Natural killer cell treated with Interleukin-12 subunit alpha and Interleukin-12 subunit beta and Interleukin-15 and Interleukin-18, amount 100 ng/mL, for 72 hours (primary cell): ENCODE results near the gene TRMT10B. TPM values are rescaled to one million over a fixed set of nuclear protein-coding genes. Genes with fewer than 3 reads are reported as not detected.
A peak's percentile ranks its signal among the peaks of the same experiment; 100 is the strongest.
"Not testable (repeated sequence)": the region's sequence is repeated elsewhere in the genome, so short reads cannot be mapped to it uniquely, and the experiment has no call there.

Experiments
- ATAC-seq, 2 donors: fragments of 150-1000 bp; cut with Tn5 transposase in 1 of 2; sonication (Bioruptor Pico), chemical (Tn5 transposase) in 1 of 2; 2 replicates each; pipeline ENCODE4 v1.10.0; 2021
- DNase-seq: peaks from one replicate; pipeline ENCODE4 v3.0.0; 2022; ENCODE audit warnings: low spot score
- H3K27ac Mint-ChIP-seq, 2 donors: 1 replicate in 1 of 2; 2 replicates in 1 of 2; pipeline ENCODE4 v1.8.0; 2022; ENCODE audit warnings: mixed read lengths in 2 of 2, mild to moderate bottlenecking in 1 of 2, moderate library complexity in 1 of 2
- H3K27me3 Mint-ChIP-seq, 2 donors: 1 replicate in 1 of 2; 2 replicates in 1 of 2; pipeline ENCODE4 v1.8.0; 2022; ENCODE audit warnings: mixed read lengths in 2 of 2
- H3K36me3 Mint-ChIP-seq: one replicate; pipeline ENCODE4 v1.8.0; 2022; ENCODE audit warnings: mixed read lengths
- H3K4me1 Mint-ChIP-seq, 2 donors: 1 replicate in 1 of 2; 2 replicates in 1 of 2; pipeline ENCODE4 v1.8.0; 2022; ENCODE audit warnings: low read depth in 2 of 2, mixed read lengths in 2 of 2, mild to moderate bottlenecking in 1 of 2
- H3K4me3 Mint-ChIP-seq: one replicate; pipeline ENCODE4 v1.8.0; 2022; ENCODE audit warnings: mixed read lengths
- H3K9me3 Mint-ChIP-seq: 2 replicates; pipeline ENCODE4 v1.8.0; 2022; ENCODE audit warnings: mixed read lengths
- total RNA-seq, 2 donors: library from RNA; stranded (reverse); gene quantifications; one replicate each; pipeline ENCODE4 v1.2.3, GENCODE V29; 2022

The TRMT10B gene
- total RNA-seq, 2 donors from 2014 or later = 12.1 to 19.0 TPM

GRCh38 chr9:37761511-37761910, 7.9 kb downstream of the TRMT10B start:
- H3K27me3 Mint-ChIP-seq = no peaks in the 10 kb centered on the region
- ATAC-seq (no peak), DNase-seq (no peak)
- H3K36me3 Mint-ChIP-seq = no peaks in the 10 kb centered on the region
- no peak overlapping the region for H3K4me3 Mint-ChIP-seq
- H3K27ac Mint-ChIP-seq = no peak overlapping the region
- no peaks in the 10 kb centered on the region for H3K9me3 Mint-ChIP-seq
- H3K4me1 Mint-ChIP-seq = peaks cover 4 to 9% of the 10 kb centered on the region in 2 donors

GRCh38 chr9:37765263-37765662, 11.7 kb downstream of the TRMT10B start:
- not testable (repeated sequence) for H3K27me3 Mint-ChIP-seq, H3K36me3 Mint-ChIP-seq

GRCh38 chr9:37769306-37769705, 15.7 kb downstream of the TRMT10B start:
- H3K4me1 Mint-ChIP-seq = no peaks in the 10 kb centered on the region
- DNase-seq = no peak
- no peak overlapping the region for H3K27ac Mint-ChIP-seq
- H3K4me3 Mint-ChIP-seq = no peak overlapping the region
- ATAC-seq = no peak
- no peaks in the 10 kb centered on the region for H3K36me3 Mint-ChIP-seq
- no peaks in the 10 kb centered on the region for H3K9me3 Mint-ChIP-seq
- H3K27me3 Mint-ChIP-seq = no peaks in the 10 kb centered on the region

More at GRCh38 chr9:37765263-37765662, 11.7 kb downstream of the TRMT10B start:
- not testable (repeated sequence) for ATAC-seq, H3K27ac Mint-ChIP-seq, H3K4me3 Mint-ChIP-seq, DNase-seq, H3K9me3 Mint-ChIP-seq, H3K4me1 Mint-ChIP-seq

- DNase-seq (no peak), ATAC-seq (no peak)
- no peaks in the 10 kb centered on the region for H3K27me3 Mint-ChIP-seq
- no peaks in the 10 kb centered on the region for H3K4me1 Mint-ChIP-seq
- no peaks in the 10 kb centered on the region for H3K36me3 Mint-ChIP-seq
- no peak overlapping the region for H3K4me3 Mint-ChIP-seq
- H3K9me3 Mint-ChIP-seq = no peaks in the 10 kb centered on the region
- no peak overlapping the region for H3K27ac Mint-ChIP-seq
These were observed 16.4 kb downstream of the TRMT10B start for GRCh38 chr9:37769995-37770394.

- Mint-ChIP-seq H3K27ac (no peak overlapping the region), H3K4me1 (peaks cover 0 to 8% of the 10 kb centered on the region in 2 donors), H3K4me3 (no peak overlapping the region), H3K9me3 (no peaks in the 10 kb centered on the region), H3K36me3 (peaks cover 13% of the 10 kb centered on the region), H3K27me3 (no peaks in the 10 kb centered on the region)
- ATAC-seq = no peak
- no peak for DNase-seq
These were observed 21.8 kb downstream of the TRMT10B start for GRCh38 chr9:37775216-37775919.

- no peaks in the 10 kb centered on the region for H3K27me3 Mint-ChIP-seq
- no peak overlapping the region for H3K4me3 Mint-ChIP-seq
- H3K4me1 Mint-ChIP-seq = peaks cover 8 to 9% of the 10 kb centered on the region in 2 donors
- H3K27ac Mint-ChIP-seq = no peak overlapping the region
- peaks cover 23% of the 10 kb centered on the region for H3K36me3 Mint-ChIP-seq
- ATAC-seq = no peak
- DNase-seq = no peak
- H3K9me3 Mint-ChIP-seq = no peaks in the 10 kb centered on the region
These were observed 22.7 kb downstream of the TRMT10B start for GRCh38 chr9:37776328-37776727.

- Mint-ChIP-seq H3K27ac (peak overlapping the region in 1 of 2 donors; percentile 20), H3K4me1 (peaks cover 25 to 29% of the 10 kb centered on the region in 2 donors), H3K4me3 (no peak overlapping the region), H3K27me3 (no peaks in the 10 kb centered on the region), H3K9me3 (no peaks in the 10 kb centered on the region), H3K36me3 (peaks cover 43% of the 10 kb centered on the region)
- no peak for DNase-seq
- no peak for ATAC-seq
These were observed 24.9 kb downstream of the TRMT10B start for GRCh38 chr9:37778534-37778933.

- H3K27me3 Mint-ChIP-seq = peaks cover 0 to 2% of the 10 kb centered on the region in 2 donors
- no peaks in the 10 kb centered on the region for H3K9me3 Mint-ChIP-seq
- peak overlapping the region; percentile 99 for H3K4me3 Mint-ChIP-seq
- DNase-seq (no peak), ATAC-seq (no peak)
- peaks cover 27 to 38% of the 10 kb centered on the region in 2 donors for H3K4me1 Mint-ChIP-seq
- H3K36me3 Mint-ChIP-seq = peaks cover 31% of the 10 kb centered on the region
- peak overlapping the region; percentile 99 for H3K27ac Mint-ChIP-seq
These were observed 30.6 kb downstream of the TRMT10B start for GRCh38 chr9:37784291-37784615.

GRCh38 chr9:37784616-37785483, 31.2 kb downstream of the TRMT10B start, which contains the start of gene EXOSC3:
TSS of gene EXOSC3 (minus strand) at chr9:37785064. CDS start at chr9:37785044, 20 bp downstream.
- peak within 1 kb of the TSS; percentile 99 for H3K4me3 Mint-ChIP-seq
- ATAC-seq (peak; percentile 94 to 95), DNase-seq (peak; percentile 93)
- peaks cover 0 to 2% of the 10 kb centered on the region in 2 donors for H3K27me3 Mint-ChIP-seq
- H3K27ac Mint-ChIP-seq = peak within 1 kb of the TSS; percentile 99
- peaks cover 27 to 38% of the 10 kb centered on the region in 2 donors for H3K4me1 Mint-ChIP-seq
- H3K36me3 Mint-ChIP-seq = peaks cover 31% of the 10 kb centered on the region
- H3K9me3 Mint-ChIP-seq = no peaks in the 10 kb centered on the region

- Mint-ChIP-seq H3K9me3 (no peaks in the 10 kb centered on the region), H3K36me3 (peaks cover 13% of the 10 kb centered on the region), H3K27me3 (peaks cover 0 to 7% of the 10 kb centered on the region in 2 donors), H3K4me1 (peaks cover 20 to 22% of the 10 kb centered on the region in 2 donors), H3K27ac (no peak overlapping the region), H3K4me3 (no peak overlapping the region)
- no peak for ATAC-seq
- no peak for DNase-seq
These were observed 33.5 kb downstream of the TRMT10B start for GRCh38 chr9:37787059-37787458.

GRCh38 chr9:37788332-37788731, 34.7 kb downstream of the TRMT10B start:
- no peaks in the 10 kb centered on the region for H3K9me3 Mint-ChIP-seq
- peaks cover 9 to 10% of the 10 kb centered on the region in 2 donors for H3K4me1 Mint-ChIP-seq
- peaks cover 0 to 7% of the 10 kb centered on the region in 2 donors for H3K27me3 Mint-ChIP-seq
- no peak overlapping the region for H3K4me3 Mint-ChIP-seq
- DNase-seq = no peak
- H3K27ac Mint-ChIP-seq = no peak overlapping the region
- peaks cover under 1% of the 10 kb centered on the region for H3K36me3 Mint-ChIP-seq
- ATAC-seq = no peak

GRCh38 chr9:37790096-37790495, 36.5 kb downstream of the TRMT10B start:
- no peak for DNase-seq
- peaks cover 1 to 3% of the 10 kb centered on the region in 2 donors for H3K4me1 Mint-ChIP-seq
- ATAC-seq = no peak
- no peak overlapping the region for H3K27ac Mint-ChIP-seq
- peaks cover 0 to 8% of the 10 kb centered on the region in 2 donors for H3K27me3 Mint-ChIP-seq
- H3K9me3 Mint-ChIP-seq = no peaks in the 10 kb centered on the region
- H3K36me3 Mint-ChIP-seq = no peaks in the 10 kb centered on the region
- no peak overlapping the region for H3K4me3 Mint-ChIP-seq

GRCh38 chr9:37792122-37792521, 38.5 kb downstream of the TRMT10B start:
- Mint-ChIP-seq H3K27ac (no peak overlapping the region), H3K27me3 (peaks cover 0 to 10% of the 10 kb centered on the region in 2 donors), H3K9me3 (no peaks in the 10 kb centered on the region), H3K4me1 (no peaks in the 10 kb centered on the region), H3K36me3 (peaks cover 5% of the 10 kb centered on the region), H3K4me3 (no peak overlapping the region)
- no peak for ATAC-seq
- DNase-seq = no peak

GRCh38 chr9:37796232-37796631, 42.6 kb downstream of the TRMT10B start:
- Mint-ChIP-seq H3K4me1 (peaks cover 10 to 13% of the 10 kb centered on the region in 2 donors), H3K4me3 (no peak overlapping the region), H3K27ac (no peak overlapping the region), H3K9me3 (no peaks in the 10 kb centered on the region), H3K36me3 (peaks cover 5% of the 10 kb centered on the region), H3K27me3 (peaks cover 0 to 5% of the 10 kb centered on the region in 2 donors)
- DNase-seq (no peak), ATAC-seq (no peak)
